Measurements from ENCODE around the gene LUZP4.
"Not testable (repeated sequence)": the region's sequence is repeated elsewhere in the genome, so short reads cannot be mapped to it uniquely, and the experiment has no call there.

Gene LUZP4

DNA sequence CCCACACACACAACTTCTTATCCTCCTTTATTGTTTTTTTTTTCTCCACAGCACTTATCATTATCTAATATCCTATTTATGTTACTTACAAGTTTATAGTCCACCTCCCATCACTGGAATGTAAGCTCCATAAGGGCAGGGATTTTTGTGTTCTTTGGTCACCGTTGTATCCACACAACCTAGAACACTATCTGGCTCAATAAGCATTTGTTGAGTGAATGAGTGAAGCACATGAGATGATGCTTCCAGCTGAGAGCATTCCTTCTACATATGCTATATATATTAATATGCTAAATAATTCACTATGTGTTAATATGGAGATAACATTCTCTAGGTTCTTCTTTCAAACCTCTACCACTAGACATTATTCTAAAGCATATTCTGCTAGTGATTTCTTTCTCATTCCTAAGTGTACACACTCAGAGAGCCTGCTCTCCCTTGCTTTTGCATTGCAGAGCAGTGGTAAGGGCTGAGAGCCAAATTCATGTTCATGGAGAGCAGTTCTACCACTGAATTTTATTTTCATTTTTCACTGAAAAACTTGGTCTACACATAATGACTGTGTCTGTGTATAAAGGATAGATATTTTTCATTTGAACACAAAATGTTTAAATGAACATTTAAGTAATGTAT lies 20.3 kb upstream of the LUZP4 start:
- no peak overlapping the region for H3K4me2 ChIP-seq
- H3K27me3 ChIP-seq: peaks cover 76% of the 10 kb centered on the region
- H3K36me3 ChIP-seq: no peaks in the 10 kb centered on the region
- no peak overlapping the region for H3K9ac ChIP-seq
- no peaks in the 10 kb centered on the region for H3K9me3 ChIP-seq
- no peak overlapping the region for H3K4me3 ChIP-seq
- no peaks in the 10 kb centered on the region for H3K4me1 ChIP-seq
- no peak overlapping the region for H3K27ac ChIP-seq
- no peak for TF ChIP-seq Cebpa-rat (IDR thresholded peaks at IDR 0.05)
- H4K20me1 ChIP-seq: 0 out of 2 replicates have a peak, but pooled peaks cover 4% of the 10 kb centered on the region

GRCh38 chrX:115284877-115285276 lies 4.6 kb upstream of the LUZP4 start:
- no peaks in the 10 kb centered on the region; the same call in 1 of the 2 replicates for H4K20me1 ChIP-seq

GRCh38 chrX:115297189-115297588 lies 7.7 kb downstream of the LUZP4 start:
- Histone ChIP-seq H4K20me1 (no peaks in the 10 kb centered on the region), H3K27ac (no peak overlapping the region), H3K36me3 (no peaks in the 10 kb centered on the region), H3K4me3 (no peak overlapping the region), H3K4me2 (no peak overlapping the region), H3K4me1 (no peaks in the 10 kb centered on the region), H3K9ac (no peak overlapping the region), H3K9me3 (no peaks in the 10 kb centered on the region), H3K27me3 (peaks cover 82% of the 10 kb centered on the region)
- no peak for TF ChIP-seq Cebpa-rat (IDR thresholded peaks at IDR 0.05)

More at GRCh38 chrX:115284877-115285276, 4.6 kb upstream of the LUZP4 start:
- Histone ChIP-seq H3K4me1 (no peaks in the 10 kb centered on the region), H3K36me3 (no peaks in the 10 kb centered on the region), H3K4me3 (no peak overlapping the region), H3K9me3 (peaks cover 11% of the 10 kb centered on the region), H3K4me2 (no peak overlapping the region), H3K27ac (no peak overlapping the region), H3K9ac (no peak overlapping the region), H3K27me3 (peaks cover 63% of the 10 kb centered on the region)
- TF ChIP-seq Cebpa-rat (IDR thresholded peaks at IDR 0.05): no peak

DNA sequence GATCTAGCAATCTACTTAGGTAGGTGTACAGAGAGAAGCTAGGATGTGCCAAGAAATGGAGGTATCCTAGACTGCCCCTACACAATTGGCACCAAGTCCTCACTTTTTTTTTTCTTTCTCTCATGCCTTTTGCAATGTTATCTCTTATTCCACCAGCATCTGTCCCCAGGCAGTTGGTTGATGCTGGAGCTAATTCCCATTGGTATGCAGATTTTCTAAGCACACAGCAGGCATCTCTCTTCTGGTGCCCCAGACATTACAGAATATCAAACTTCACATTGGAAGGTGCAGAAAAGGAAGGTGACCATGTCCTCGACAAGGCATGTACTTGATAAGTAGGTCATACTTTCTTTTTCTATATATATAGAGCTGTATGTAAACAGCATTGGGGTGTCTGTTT lies 21.6 kb downstream of the LUZP4 start:
- Histone ChIP-seq H3K4me3 (no peak overlapping the region), H4K20me1 (no peaks in the 10 kb centered on the region), H3K4me2 (no peak overlapping the region), H3K9ac (no peak overlapping the region), H3K27me3 (peaks cover 49% of the 10 kb centered on the region), H3K9me3 (peaks cover 13% of the 10 kb centered on the region), H3K4me1 (no peaks in the 10 kb centered on the region), H3K36me3 (no peaks in the 10 kb centered on the region), H3K27ac (no peak overlapping the region)
- TF ChIP-seq Cebpa-rat (IDR thresholded peaks at IDR 0.05): no peak

GRCh38 chrX:115311601-115312001 lies 22.1 kb downstream of the LUZP4 start:
- Histone ChIP-seq H3K36me3 (no peaks in the 10 kb centered on the region), H3K27me3 (peaks cover 44% of the 10 kb centered on the region), H3K4me2 (no peak overlapping the region), H3K4me1 (no peaks in the 10 kb centered on the region), H3K27ac (no peak overlapping the region), H3K9me3 (peaks cover 17% of the 10 kb centered on the region), H3K4me3 (no peak overlapping the region), H4K20me1 (no peaks in the 10 kb centered on the region), H3K9ac (no peak overlapping the region)
- no peak for TF ChIP-seq Cebpa-rat (IDR thresholded peaks at IDR 0.05)

GRCh38 chrX:115318139-115318538 lies 28.6 kb downstream of the LUZP4 start:
- Histone ChIP-seq H3K4me2 (no peak overlapping the region), H3K4me3 (no peak overlapping the region), H3K9me3 (peaks cover 39% of the 10 kb centered on the region), H3K27me3 (peaks cover 46% of the 10 kb centered on the region), H4K20me1 (no peaks in the 10 kb centered on the region), H3K36me3 (no peaks in the 10 kb centered on the region), H3K9ac (no peak overlapping the region), H3K27ac (no peak overlapping the region), H3K4me1 (no peaks in the 10 kb centered on the region)
- no peak for TF ChIP-seq Cebpa-rat (IDR thresholded peaks at IDR 0.05)

- no peak for TF ChIP-seq Cebpa-rat (IDR thresholded peaks at IDR 0.05)
- Histone ChIP-seq H3K4me1 (no peaks in the 10 kb centered on the region), H3K27ac (no peak overlapping the region), H4K20me1 (no peaks in the 10 kb centered on the region), H3K27me3 (peaks cover 51% of the 10 kb centered on the region), H3K9me3 (peaks cover 29% of the 10 kb centered on the region), H3K36me3 (no peaks in the 10 kb centered on the region), H3K4me2 (no peak overlapping the region), H3K4me3 (no peak overlapping the region), H3K9ac (no peak overlapping the region)
These were observed 32.9 kb downstream of the LUZP4 start for GRCh38 chrX:115322375-115322774.

- Histone ChIP-seq H3K9ac (no peak overlapping the region), H3K4me2 (no peak overlapping the region), H3K4me3 (no peak overlapping the region), H3K36me3 (no peaks in the 10 kb centered on the region), H3K27ac (no peak overlapping the region), H4K20me1 (no peaks in the 10 kb centered on the region), H3K9me3 (peaks cover 17% of the 10 kb centered on the region), H3K27me3 (peaks cover 53% of the 10 kb centered on the region), H3K4me1 (peaks cover 4% of the 10 kb centered on the region; the same call in 1 of the 2 replicates)
- TF ChIP-seq Cebpa-rat (IDR thresholded peaks at IDR 0.05): no peak
These were observed 34.7 kb downstream of the LUZP4 start for GRCh38 chrX:115324194-115324593.

GRCh38 chrX:115329282-115329681 lies 39.8 kb downstream of the LUZP4 start:
- not testable (repeated sequence) for H3K4me3 ChIP-seq, H4K20me1 ChIP-seq, H3K27ac ChIP-seq, H3K9me3 ChIP-seq, H3K36me3 ChIP-seq, H3K4me2 ChIP-seq, H3K9ac ChIP-seq
- Histone ChIP-seq H3K27me3 (peaks cover 59% of the 10 kb centered on the region), H3K4me1 (peaks cover 32% of the 10 kb centered on the region)

DNA sequence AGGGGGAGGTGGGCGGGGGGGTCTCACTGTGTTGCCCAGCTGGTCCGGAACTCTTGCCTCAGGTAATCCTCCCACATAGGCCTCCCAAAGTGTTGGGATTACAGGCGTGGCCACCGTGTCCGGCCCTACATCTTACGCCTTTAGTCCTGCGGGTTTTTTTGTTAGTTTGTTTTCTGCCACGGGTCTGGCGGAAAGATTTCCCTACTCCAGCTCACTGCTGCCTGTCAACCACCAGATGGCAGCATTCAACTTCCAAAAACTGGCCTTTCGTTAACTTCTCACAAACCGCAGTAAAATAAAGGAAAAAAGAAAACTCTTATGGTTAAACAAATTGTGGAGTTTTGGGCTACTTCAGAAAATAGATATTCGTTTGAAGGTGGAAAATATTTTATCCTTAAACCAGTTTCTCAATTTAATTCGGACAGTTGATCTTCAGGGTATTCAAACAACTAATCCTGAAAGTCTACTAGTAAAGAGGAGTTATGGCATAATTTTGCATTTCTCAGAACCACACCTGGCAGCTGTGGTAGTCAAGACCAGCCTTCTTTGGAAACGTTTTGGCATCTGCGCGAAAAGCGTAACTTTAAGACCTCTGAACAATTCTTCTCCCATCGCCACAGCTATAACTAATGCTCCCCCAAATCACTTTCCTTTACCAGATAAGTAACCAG lies 41.1 kb downstream of the LUZP4 start:
- H3K9ac ChIP-seq: no peak overlapping the region

More for the DNA sequence above, 41.1 kb downstream of the LUZP4 start:
- Histone ChIP-seq H3K4me3 (no peak overlapping the region), H3K27ac (no peak overlapping the region), H3K36me3 (no peaks in the 10 kb centered on the region), H3K4me2 (peak overlapping the region; percentile 25; the same call in 1 of the 2 replicates), H3K27me3 (peaks cover 71% of the 10 kb centered on the region), H3K4me1 (peaks cover 32% of the 10 kb centered on the region), H3K9me3 (no peaks in the 10 kb centered on the region), H4K20me1 (no peaks in the 10 kb centered on the region)
- TF ChIP-seq Cebpa-rat (IDR thresholded peaks at IDR 0.05): no peak
